A549 (cell line): ENCODE results near the gene SMAD6. TPM values are rescaled to one million over a fixed set of nuclear protein-coding genes. Genes with fewer than 3 reads are reported as not detected.
A peak's percentile ranks its signal among the peaks of the same experiment; 100 is the strongest.

ENCODE experiments used
- ATAC-seq, 2 experiments: fragments of 200-7000 bp in 1 of 2; fragments of >200 bp in 1 of 2; cut with Nextera tagmentation in 1 of 2; cut with Tn5 transposase in 1 of 2; 3 replicates each; pipeline versions ENCODE4 v1.8.0 to v1.9.1; 2018 to 2020; ENCODE audit warnings: mild to moderate bottlenecking in 1 of 2, moderate library complexity in 1 of 2
- CTCF ChIA-PET: fragments of 300-600 bp; sonication (Branson Sonifier 250); formaldehyde crosslinking; extraction: SDS; loops from one replicate; lab custom pipeline; 2021; ENCODE audit warnings: antibody characterized with exemption, inconsistent platforms; lab: Yijun Ruan, JAX
- POLR2A ChIA-PET: fragments of 350-600 bp; formaldehyde crosslinking; extraction: SDS; loops from one replicate; lab custom pipeline; 2021; ENCODE audit warnings: antibody characterized with exemption, inconsistent platforms; lab: Yijun Ruan, JAX
- DNase-seq, 2 experiments: peaks; one replicate each; pipeline versions ENCODE4 v3.0.0 to v3.0.0-alpha.2; 2011 to 2016; ENCODE audit warnings: low read depth in 1 of 2, low spot score in 1 of 2
- FAIRE-seq: peaks from 2 replicates; lab custom pipeline; 2011; peaks lifted over from hg19 to GRCh38; lab: Jason Lieb, UNC
- H3K27ac ChIP-seq, 2 experiments: fragments of >200 bp; sonication (Bioruptor Twin); formaldehyde crosslinking; 3 replicates each; pipeline ENCODE4 v1.5.1; 2016 to 2017
- H3K4me1 ChIP-seq: fragments of >200 bp; sonication (Bioruptor Twin); formaldehyde crosslinking; 3 replicates; pipeline ENCODE4 v1.6.1; 2016
- H3K4me2 ChIP-seq: fragments of >200 bp; sonication (Bioruptor Twin); formaldehyde crosslinking; 3 replicates; pipeline ENCODE4 v1.6.1; 2016
- H3K4me3 ChIP-seq: fragments of >200 bp; sonication (Bioruptor Twin); formaldehyde crosslinking; 3 replicates; pipeline ENCODE4 v1.5.1; 2016
- H3K9me3 ChIP-seq: fragments of >200 bp; sonication (Bioruptor Twin); formaldehyde crosslinking; 3 replicates; pipeline ENCODE4 v1.6.1; 2016
- ATOH8 ChIP-seq: fragments of 250-450 bp; sonication (Bioruptor Pico); IDR thresholded peaks from 2 replicates; pipeline ENCODE4 v1.5.0; 2020; ENCODE audit warnings: low read depth, mild to moderate bottlenecking, moderate library complexity
- BHLHE40 ChIP-seq: IDR thresholded peaks from 2 replicates; pipeline ENCODE4 v1.6.1; 2012; ENCODE audit warnings: low read depth, low read length, inconsistent platforms
- CEBPB ChIP-seq, 2 experiments: fragments of >200 bp in 1 of 2; sonication (Bioruptor Twin) in 1 of 2; formaldehyde crosslinking in 1 of 2; IDR thresholded peaks; 2 replicates each; pipeline ENCODE4 v1.6.1; 2012 to 2016
- CHD4 ChIP-seq: fragments of 200-600 bp; sonication (generic); IDR thresholded peaks from 2 replicates; pipeline ENCODE4 v1.6.1; 2016; ENCODE audit warnings: antibody characterized with exemption, mild to moderate bottlenecking, borderline replicate concordance
- CTCF ChIP-seq: fragments of >200 bp; sonication (Bioruptor Twin); formaldehyde crosslinking; IDR thresholded peaks from 3 replicates; pipeline ENCODE4 v1.5.1; 2016
- EHMT2 ChIP-seq: fragments of 200-600 bp; sonication (generic); IDR thresholded peaks from 2 replicates; pipeline ENCODE4 v1.6.1; 2016; ENCODE audit warnings: antibody characterized with exemption, low read depth, mild to moderate bottlenecking, moderate library complexity
- EP300 ChIP-seq, 2 experiments: fragments of >200 bp; sonication (Bioruptor Twin); formaldehyde crosslinking; IDR thresholded peaks; 2 replicates in 1 of 2; 3 replicates in 1 of 2; pipeline ENCODE4 v1.6.1; 2016 to 2017
- ESRRA ChIP-seq: fragments of 150-350 bp; IDR thresholded peaks from 2 replicates; pipeline ENCODE4 v1.6.1; 2014; ENCODE audit warnings: mild to moderate bottlenecking, low read length, borderline replicate concordance
- GATA3 ChIP-seq: IDR thresholded peaks from 2 replicates; pipeline ENCODE4 v1.6.1; 2012; ENCODE audit warnings: borderline replicate concordance
- HDAC2 ChIP-seq: fragments of 200-600 bp; sonication (generic); IDR thresholded peaks from 2 replicates; pipeline ENCODE4 v1.6.1; 2016
- HES2 ChIP-seq: fragments of >200 bp; sonication (Bioruptor Twin); formaldehyde crosslinking; IDR thresholded peaks from 2 replicates; pipeline ENCODE4 v1.6.1; 2016
- HEYL ChIP-seq: fragments of 250-450 bp; sonication (Bioruptor Pico); IDR thresholded peaks from 2 replicates; pipeline ENCODE4 v1.8.0; 2021; ENCODE audit warnings: mild to moderate bottlenecking, moderate library complexity
- JUN ChIP-seq, 2 experiments: fragments of >200 bp; sonication (Bioruptor Twin); formaldehyde crosslinking; IDR thresholded peaks; 2 replicates in 1 of 2; 3 replicates in 1 of 2; pipeline ENCODE4 v1.6.1; 2016 to 2017
- JUNB ChIP-seq: fragments of >200 bp; sonication (Bioruptor Twin); formaldehyde crosslinking; IDR thresholded peaks from 2 replicates; pipeline ENCODE4 v1.6.1; 2016
- KDM5A ChIP-seq: fragments of 200-600 bp; sonication (generic); IDR thresholded peaks from 2 replicates; pipeline ENCODE4 v1.6.1; 2016; ENCODE audit warnings: antibody characterized with exemption, mild to moderate bottlenecking
- NFE2L2 ChIP-seq: fragments of 150-350 bp; conservative IDR thresholded peaks from 2 replicates; pipeline ENCODE4 v1.6.1; 2014; ENCODE audit warnings: low read length
- NPAS2 ChIP-seq: fragments of 250-450 bp; sonication (Bioruptor Pico); IDR thresholded peaks from 2 replicates; pipeline ENCODE4 v1.8.0; 2022; ENCODE audit warnings: mild to moderate bottlenecking, moderate library complexity, borderline replicate concordance
- PBX3 ChIP-seq: IDR thresholded peaks from 2 replicates; pipeline ENCODE4 v1.6.1; 2012
- PHF8 ChIP-seq: fragments of 200-600 bp; sonication (generic); IDR thresholded peaks from 2 replicates; pipeline ENCODE4 v1.6.1; 2016; ENCODE audit warnings: low read depth, mild to moderate bottlenecking, antibody characterized with exemption, moderate library complexity, borderline replicate concordance
- POLR2A ChIP-seq: IDR thresholded peaks from 2 replicates; pipeline ENCODE4 v1.6.1; 2012; ENCODE audit warnings: mild to moderate bottlenecking, low read length
- POLR2AphosphoS2 ChIP-seq: conservative IDR thresholded peaks from 2 replicates; pipeline ENCODE4 v1.6.1; 2012; ENCODE audit warnings: low read length, improper control_type of control experiment, inconsistent platforms
- RAD21 ChIP-seq, 2 experiments: fragments of >200 bp in 1 of 2; sonication (Bioruptor Twin) in 1 of 2; formaldehyde crosslinking in 1 of 2; IDR thresholded peaks in 1 of 2; conservative IDR thresholded peaks in 1 of 2; 2 replicates in 1 of 2; 3 replicates in 1 of 2; pipeline ENCODE4 v1.6.1; 2012 to 2018; ENCODE audit warnings: inconsistent platforms in 1 of 2
- RARB ChIP-seq: fragments of 250-450 bp; sonication (Bioruptor Pico); IDR thresholded peaks from 2 replicates; pipeline ENCODE4 v1.8.0; 2021; ENCODE audit warnings: mild to moderate bottlenecking, moderate library complexity
- RCOR1 ChIP-seq: fragments of 150-350 bp; IDR thresholded peaks from 2 replicates; pipeline ENCODE4 v1.6.1; 2014; ENCODE audit warnings: antibody characterized with exemption, low read length, low read depth
- RFX5 ChIP-seq: fragments of 450-650 bp; IDR thresholded peaks from 2 replicates; pipeline ENCODE4 v1.7.1; 2014; ENCODE audit warnings: antibody characterized with exemption, mild to moderate bottlenecking, moderate library complexity
- RNF2 ChIP-seq: fragments of 200-600 bp; sonication (generic); IDR thresholded peaks from 2 replicates; pipeline ENCODE4 v1.6.1; 2016; ENCODE audit warnings: low read depth, mild to moderate bottlenecking, antibody characterized with exemption, moderate library complexity, borderline replicate concordance
- SMC3 ChIP-seq: fragments of >200 bp; sonication (Bioruptor Twin); formaldehyde crosslinking; IDR thresholded peaks from 3 replicates; pipeline ENCODE4 v1.6.1; 2018; ENCODE audit warnings: inconsistent platforms
- TFCP2L1 ChIP-seq: fragments of 250-450 bp; sonication (Bioruptor Pico); IDR thresholded peaks from 2 replicates; pipeline ENCODE4 v1.5.0; 2021; ENCODE audit warnings: mild to moderate bottlenecking
- ZC3H11A ChIP-seq: fragments of 450-650 bp; IDR thresholded peaks from 2 replicates; pipeline ENCODE4 v1.6.1; 2014; ENCODE audit warnings: antibody characterized with exemption, mild to moderate bottlenecking
- ZFP36 ChIP-seq: fragments of 450-650 bp; IDR thresholded peaks from 2 replicates; pipeline ENCODE4 v1.6.1; 2014; ENCODE audit warnings: borderline replicate concordance; ENCODE audit not compliant: partially characterized antibody
- ZNF302 ChIP-seq: fragments of 250-450 bp; sonication (Bioruptor Pico); IDR thresholded peaks from 2 replicates; pipeline ENCODE4 v1.9.0; 2021; ENCODE audit warnings: inconsistent platforms, mild to moderate bottlenecking, moderate library complexity
- ZSCAN20 ChIP-seq: fragments of 250-450 bp; sonication (Bioruptor Pico); IDR thresholded peaks from 2 replicates; pipeline ENCODE4 v1.8.0; 2022; ENCODE audit warnings: mild to moderate bottlenecking, moderate library complexity
- WGBS: methylation state at CpG from one replicate; pipeline ENCODE4 v1.1.6; 2017; ENCODE audit errors: missing lambda C conversion rate; 5-methylcytosine and 5-hydroxymethylcytosine counted together
- polyA plus RNA-seq, 4 experiments: library from polyadenylated mRNA; depleted of rRNA in 3 of 4; stranded (reverse); fragments of >200 nt; fragmentation: RNase III in 1 of 4; extraction: RNeasy Plus Mini Kit Qiagen cat#74134 plus additional on column Dnase treatment in 1 of 4; gene quantifications; 2 replicates in 3 of 4; 3 replicates in 1 of 4; pipeline ENCODE4 v1.2.3, GENCODE V29; 2011 to 2017
- TF ChIP-seq, protein P1 (sequence below): fragments of 450-650 bp; IDR thresholded peaks from 2 replicates; pipeline ENCODE4 v1.6.1; 2014; ENCODE audit warnings: antibody characterized with exemption
- TF ChIP-seq, protein P2 (sequence below): fragments of 200-600 bp; sonication (generic); IDR thresholded peaks from 2 replicates; pipeline ENCODE4 v1.6.1; 2016; ENCODE audit warnings: antibody characterized with exemption, mild to moderate bottlenecking, moderate library complexity

Gene SMAD6
- polyA plus RNA-seq, 2 of the 4 experiments (the other 2 are of a cell fraction) = 9.6 to 46.6 TPM

- no peak for FAIRE-seq
- peak; percentile 80 for TF ChIP-seq GATA3
- peak; percentile 65 for TF ChIP-seq PBX3
- TF ChIP-seq CEBPB (IDR thresholded peaks at IDR 0.05) = 0 out of 4 replicates have a peak, but pooled peaks of 1 of the 2 experiments have one; percentile 26
- TF ChIP-seq HEYL = no peak
- no peak for TF ChIP-seq CTCF
- TF ChIP-seq TFCP2L1 (CRISPR knock-in tag) = no peak
- no peak for TF ChIP-seq SMC3
- no peak for TF ChIP-seq CHD4
- TF ChIP-seq HES2 = no peak
- TF ChIP-seq ZNF302 = no peak
- TF ChIP-seq ZFP36 = no peak
- TF ChIP-seq ZSCAN20 = no peak
- TF ChIP-seq ESRRA = no peak
- peak in 1 of 2 experiments; percentile 33; a peak in 2 of 5 replicates for TF ChIP-seq RAD21 (conservative IDR thresholded peaks at IDR 0.05 in 1 of 2, IDR thresholded peaks at IDR 0.05 in 1 of 2)
- no peak for TF ChIP-seq PHF8
- TF ChIP-seq, protein P1, sequence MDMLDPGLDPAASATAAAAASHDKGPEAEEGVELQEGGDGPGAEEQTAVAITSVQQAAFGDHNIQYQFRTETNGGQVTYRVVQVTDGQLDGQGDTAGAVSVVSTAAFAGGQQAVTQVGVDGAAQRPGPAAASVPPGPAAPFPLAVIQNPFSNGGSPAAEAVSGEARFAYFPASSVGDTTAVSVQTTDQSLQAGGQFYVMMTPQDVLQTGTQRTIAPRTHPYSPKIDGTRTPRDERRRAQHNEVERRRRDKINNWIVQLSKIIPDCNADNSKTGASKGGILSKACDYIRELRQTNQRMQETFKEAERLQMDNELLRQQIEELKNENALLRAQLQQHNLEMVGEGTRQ = no peak
- TF ChIP-seq RFX5 = no peak
- TF ChIP-seq KDM5A = no peak
- no peak for TF ChIP-seq ATOH8 (CRISPR knock-in tag)
- TF ChIP-seq, protein P2, sequence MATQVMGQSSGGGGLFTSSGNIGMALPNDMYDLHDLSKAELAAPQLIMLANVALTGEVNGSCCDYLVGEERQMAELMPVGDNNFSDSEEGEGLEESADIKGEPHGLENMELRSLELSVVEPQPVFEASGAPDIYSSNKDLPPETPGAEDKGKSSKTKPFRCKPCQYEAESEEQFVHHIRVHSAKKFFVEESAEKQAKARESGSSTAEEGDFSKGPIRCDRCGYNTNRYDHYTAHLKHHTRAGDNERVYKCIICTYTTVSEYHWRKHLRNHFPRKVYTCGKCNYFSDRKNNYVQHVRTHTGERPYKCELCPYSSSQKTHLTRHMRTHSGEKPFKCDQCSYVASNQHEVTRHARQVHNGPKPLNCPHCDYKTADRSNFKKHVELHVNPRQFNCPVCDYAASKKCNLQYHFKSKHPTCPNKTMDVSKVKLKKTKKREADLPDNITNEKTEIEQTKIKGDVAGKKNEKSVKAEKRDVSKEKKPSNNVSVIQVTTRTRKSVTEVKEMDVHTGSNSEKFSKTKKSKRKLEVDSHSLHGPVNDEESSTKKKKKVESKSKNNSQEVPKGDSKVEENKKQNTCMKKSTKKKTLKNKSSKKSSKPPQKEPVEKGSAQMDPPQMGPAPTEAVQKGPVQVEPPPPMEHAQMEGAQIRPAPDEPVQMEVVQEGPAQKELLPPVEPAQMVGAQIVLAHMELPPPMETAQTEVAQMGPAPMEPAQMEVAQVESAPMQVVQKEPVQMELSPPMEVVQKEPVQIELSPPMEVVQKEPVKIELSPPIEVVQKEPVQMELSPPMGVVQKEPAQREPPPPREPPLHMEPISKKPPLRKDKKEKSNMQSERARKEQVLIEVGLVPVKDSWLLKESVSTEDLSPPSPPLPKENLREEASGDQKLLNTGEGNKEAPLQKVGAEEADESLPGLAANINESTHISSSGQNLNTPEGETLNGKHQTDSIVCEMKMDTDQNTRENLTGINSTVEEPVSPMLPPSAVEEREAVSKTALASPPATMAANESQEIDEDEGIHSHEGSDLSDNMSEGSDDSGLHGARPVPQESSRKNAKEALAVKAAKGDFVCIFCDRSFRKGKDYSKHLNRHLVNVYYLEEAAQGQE = no peak
- TF ChIP-seq RNF2 = no peak
- TF ChIP-seq RCOR1 = no peak
- no peak for TF ChIP-seq NFE2L2
- TF ChIP-seq POLR2AphosphoS2 = no peak
- no peak for TF ChIP-seq EHMT2
- no peak for TF ChIP-seq ZC3H11A
- no peak for TF ChIP-seq BHLHE40
- TF ChIP-seq NPAS2 (CRISPR knock-in tag) = no peak
- no peak for TF ChIP-seq HDAC2
- TF ChIP-seq EP300 (IDR thresholded peaks at IDR 0.05) = peak; percentile 13 to 65; a peak in 2 of 5 replicates
- peak; percentile 77 to 90; a peak in 4 of 5 replicates for TF ChIP-seq JUN (IDR thresholded peaks at IDR 0.05)
- peak; percentile 80 for TF ChIP-seq JUNB
- TF ChIP-seq RARB (CRISPR knock-in tag) = no peak
- peak; percentile 21; the same call in 1 of the 2 replicates for TF ChIP-seq POLR2A
Observed at GRCh38 chr15:66803182-66803729, 101.2 kb downstream of the SMAD6 start.

More at GRCh38 chr15:66803182-66803729, 101.2 kb downstream of the SMAD6 start:
- DNase-seq (peak; percentile 95 to 98), ATAC-seq (peak; percentile 97 to 99)
- H3K4me3 ChIP-seq = no peak overlapping the region
- peaks cover 58% of the 10 kb centered on the region for H3K4me1 ChIP-seq
- peak overlapping the region; percentile 83 to 93 for H3K27ac ChIP-seq
- CTCF ChIA-PET = interaction anchor here (0.7 to 4.9 kb wide), 10 partner anchors 10 to 97 kb away, joined by 3 to 39 read pairs (median 4); no protein-coding TSS in a partner anchor
- 0% methylated on average over 11 of the region's 12 CpGs for WGBS
- no peaks in the 10 kb centered on the region; the same call in 2 of the 3 replicates for H3K9me3 ChIP-seq
- POLR2A ChIA-PET = interaction anchor here (0.9 to 1.6 kb wide), 5 partner anchors 22 to 101 kb away, joined by 3 to 7 read pairs (median 4); no protein-coding TSS in a partner anchor
- peak overlapping the region; percentile 76 for H3K4me2 ChIP-seq
